Dermis microvascular lymphatic vessel endothelial cell (primary cell): ENCODE data around the gene MYBPHL. TPM values are rescaled to one million over a fixed set of nuclear protein-coding genes. Genes with fewer than 3 reads are reported as not detected.
A peak's percentile ranks its signal among the peaks of the same experiment; 100 is the strongest.

Source experiments
- DNase-seq, 2 donors: peaks; one replicate each; pipeline versions ENCODE4 v3.0.0 to v3.0.0-alpha.2; 2010; ENCODE audit warnings: low read depth in 2 of 2
- total RNA-seq: library from RNA; depleted of rRNA; stranded (reverse); fragments of >200 nt; gene quantifications from 2 replicates; pipeline ENCODE4 v1.2.1, GENCODE V29; 2014

The MYBPHL gene
- total RNA-seq, 1 donor from 2014 or later = not detected

DNA sequence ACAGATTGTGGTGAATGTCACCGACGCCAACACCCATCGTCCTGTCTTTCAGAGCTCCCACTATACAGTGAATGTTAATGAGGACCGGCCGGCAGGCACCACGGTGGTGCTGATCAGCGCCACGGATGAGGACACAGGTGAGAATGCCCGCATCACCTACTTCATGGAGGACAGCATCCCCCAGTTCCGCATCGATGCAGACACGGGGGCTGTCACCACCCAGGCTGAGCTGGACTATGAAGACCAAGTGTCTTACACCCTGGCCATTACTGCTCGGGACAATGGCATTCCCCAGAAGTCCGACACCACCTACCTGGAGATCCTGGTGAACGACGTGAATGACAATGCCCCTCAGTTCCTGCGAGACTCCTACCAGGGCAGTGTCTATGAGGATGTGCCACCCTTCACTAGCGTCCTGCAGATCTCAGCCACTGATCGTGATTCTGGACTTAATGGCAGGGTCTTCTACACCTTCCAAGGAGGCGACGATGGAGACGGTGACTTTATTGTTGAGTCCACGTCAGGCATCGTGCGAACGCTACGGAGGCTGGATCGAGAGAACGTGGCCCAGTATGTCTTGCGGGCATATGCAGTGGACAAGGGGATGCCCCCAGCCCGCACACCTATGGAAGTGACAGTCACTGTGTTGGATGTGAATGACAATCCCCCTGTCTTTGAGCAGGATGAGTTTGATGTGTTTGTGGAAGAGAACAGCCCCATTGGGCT, 54.5 kb downstream of the MYBPHL start:
- DNase-seq = no peak

DNA sequence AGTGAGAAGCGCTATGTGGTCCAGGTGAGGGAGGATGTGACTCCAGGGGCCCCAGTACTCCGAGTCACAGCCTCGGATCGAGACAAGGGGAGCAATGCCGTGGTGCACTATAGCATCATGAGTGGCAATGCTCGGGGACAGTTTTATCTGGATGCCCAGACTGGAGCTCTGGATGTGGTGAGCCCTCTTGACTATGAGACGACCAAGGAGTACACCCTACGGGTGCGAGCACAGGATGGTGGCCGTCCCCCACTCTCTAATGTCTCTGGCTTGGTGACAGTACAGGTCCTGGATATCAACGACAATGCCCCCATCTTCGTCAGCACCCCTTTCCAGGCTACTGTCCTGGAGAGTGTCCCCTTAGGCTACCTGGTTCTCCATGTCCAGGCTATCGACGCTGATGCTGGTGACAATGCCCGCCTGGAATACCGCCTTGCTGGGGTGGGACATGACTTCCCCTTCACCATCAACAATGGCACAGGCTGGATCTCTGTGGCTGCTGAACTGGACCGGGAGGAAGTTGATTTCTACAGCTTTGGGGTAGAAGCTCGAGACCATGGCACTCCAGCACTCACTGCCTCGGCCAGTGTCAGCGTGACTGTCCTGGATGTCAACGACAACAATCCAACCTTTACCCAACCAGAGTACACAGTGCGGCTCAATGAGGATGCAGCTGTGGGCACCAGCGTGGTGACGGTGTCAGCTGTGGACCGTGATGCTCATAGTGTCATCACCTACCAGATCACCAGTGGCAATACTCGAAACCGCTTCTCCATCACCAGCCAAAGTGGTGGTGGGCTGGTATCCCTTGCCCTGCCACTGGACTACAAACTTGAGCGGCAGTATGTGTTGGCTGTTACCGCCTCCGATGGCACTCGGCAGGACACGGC, 55.3 kb downstream of the MYBPHL start:
- DNase-seq = no peak

DNA sequence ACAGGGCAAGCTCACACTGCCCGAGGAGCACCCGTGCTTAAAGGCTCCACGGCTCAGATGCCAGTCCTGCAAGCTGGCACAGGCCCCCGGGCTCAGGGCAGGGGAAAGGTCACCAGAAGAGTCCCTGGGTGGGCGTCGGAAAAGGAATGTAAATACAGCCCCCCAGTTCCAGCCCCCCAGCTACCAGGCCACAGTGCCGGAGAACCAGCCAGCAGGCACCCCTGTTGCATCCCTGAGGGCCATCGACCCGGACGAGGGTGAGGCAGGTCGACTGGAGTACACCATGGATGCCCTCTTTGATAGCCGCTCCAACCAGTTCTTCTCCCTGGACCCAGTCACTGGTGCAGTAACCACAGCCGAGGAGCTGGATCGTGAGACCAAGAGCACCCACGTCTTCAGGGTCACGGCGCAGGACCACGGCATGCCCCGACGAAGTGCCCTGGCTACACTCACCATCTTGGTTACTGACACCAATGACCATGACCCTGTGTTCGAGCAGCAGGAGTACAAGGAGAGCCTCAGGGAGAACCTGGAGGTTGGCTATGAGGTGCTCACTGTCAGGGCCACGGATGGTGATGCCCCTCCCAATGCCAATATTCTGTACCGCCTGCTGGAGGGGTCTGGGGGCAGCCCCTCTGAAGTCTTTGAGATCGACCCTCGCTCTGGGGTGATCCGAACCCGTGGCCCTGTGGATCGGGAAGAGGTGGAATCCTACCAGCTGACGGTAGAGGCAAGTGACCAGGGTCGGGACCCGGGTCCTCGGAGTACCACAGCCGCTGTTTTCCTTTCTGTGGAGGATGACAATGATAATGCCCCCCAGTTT, 56.1 kb downstream of the MYBPHL start:
- no peak for DNase-seq

DNA sequence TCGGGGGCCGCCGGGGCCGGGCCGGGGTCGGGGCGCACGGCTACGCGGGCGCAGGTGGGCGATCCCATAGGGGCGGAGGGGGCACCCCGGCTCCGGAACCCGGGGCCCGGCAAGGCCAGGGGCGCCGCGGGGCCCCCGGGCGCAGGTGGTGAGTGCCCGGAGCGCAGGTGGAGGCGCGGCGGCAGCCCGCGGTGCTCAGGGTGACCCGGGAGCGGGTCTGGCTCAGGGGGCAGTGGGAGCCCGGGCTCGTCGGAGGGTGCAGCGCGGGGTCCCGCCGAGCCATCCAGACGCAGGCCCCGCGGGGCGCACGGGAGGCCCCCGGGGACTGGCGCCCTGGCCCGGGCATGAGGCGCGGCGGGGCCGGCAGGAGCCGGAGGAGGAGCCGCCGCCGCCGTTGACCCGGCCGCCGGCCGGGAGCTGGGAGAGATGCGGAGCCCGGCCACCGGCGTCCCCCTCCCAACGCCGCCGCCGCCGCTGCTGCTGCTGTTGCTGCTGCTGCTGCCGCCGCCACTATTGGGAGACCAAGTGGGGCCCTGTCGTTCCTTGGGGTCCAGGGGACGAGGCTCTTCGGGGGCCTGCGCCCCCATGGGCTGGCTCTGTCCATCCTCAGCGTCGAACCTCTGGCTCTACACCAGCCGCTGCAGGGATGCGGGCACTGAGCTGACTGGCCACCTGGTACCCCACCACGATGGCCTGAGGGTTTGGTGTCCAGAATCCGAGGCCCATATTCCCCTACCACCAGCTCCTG, 57.0 kb downstream of the MYBPHL start:
- DNase-seq = no peak

DNA sequence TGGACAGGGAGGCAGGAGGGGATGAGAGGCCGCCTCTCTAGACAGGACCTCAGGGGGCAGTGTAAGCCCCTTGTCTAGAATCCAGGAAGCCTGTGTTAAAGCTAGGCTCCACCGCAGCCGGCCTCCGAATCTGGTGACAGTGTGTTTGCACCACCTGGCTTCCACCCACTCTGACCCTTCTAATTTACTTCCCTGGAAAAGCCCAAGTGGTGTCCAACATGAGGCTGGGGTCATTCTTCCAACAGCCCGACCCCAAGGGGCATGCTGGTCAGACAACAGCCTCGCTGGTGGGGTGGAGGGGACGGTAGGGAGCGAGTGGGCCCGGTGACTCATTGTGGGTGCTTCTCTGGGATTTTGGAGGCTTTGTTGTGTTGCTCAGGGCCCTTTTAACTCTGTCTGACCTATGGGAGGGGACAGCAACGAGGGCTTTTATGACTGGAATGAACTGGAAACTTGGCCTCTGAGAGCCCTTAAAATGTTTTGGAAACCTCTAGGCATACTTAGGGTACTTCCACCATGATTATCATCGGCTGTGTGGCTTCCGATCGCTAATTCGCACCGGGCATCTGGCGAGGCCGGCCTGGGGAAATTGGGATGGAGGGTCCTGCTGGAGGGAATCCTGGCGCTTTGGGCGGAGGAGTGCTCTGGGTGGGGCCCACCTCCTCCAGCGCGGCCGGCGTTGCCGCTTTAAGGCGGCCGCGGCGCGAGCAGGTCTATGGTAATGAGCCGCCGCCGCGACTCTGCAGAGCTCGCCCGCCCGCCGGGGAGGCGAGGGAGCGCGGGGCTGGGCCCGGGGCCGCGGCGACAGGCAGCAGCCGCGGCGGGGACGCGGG, 57.8 kb downstream of the MYBPHL start, which contains the start of gene CELSR2:
TSS of gene CELSR2 (plus strand) at position 743 of the 833 bp plus-strand sequence. CDS start 541 bp downstream, outside the sequence.
- peak in 1 of 2 donors; percentile 69 for DNase-seq

DNA sequence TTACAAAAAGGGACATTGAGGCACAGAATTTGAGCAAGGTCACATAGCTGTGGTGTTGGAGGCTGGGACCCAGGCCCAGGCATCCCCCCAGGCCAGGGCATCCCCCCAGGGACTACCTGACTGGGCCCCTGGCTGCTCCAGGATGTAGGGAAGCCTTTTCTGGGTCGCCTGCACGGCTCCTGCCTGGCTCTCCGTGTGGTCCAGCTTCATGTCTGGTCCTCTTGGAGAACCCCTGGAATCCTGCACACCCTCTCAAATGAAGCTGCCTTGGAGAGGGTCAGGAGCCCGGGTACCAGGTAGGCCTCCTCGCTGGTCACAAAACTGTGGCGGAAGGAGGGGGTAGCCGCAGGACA, 58.4 kb downstream of the MYBPHL start:
- no peak for DNase-seq

DNA sequence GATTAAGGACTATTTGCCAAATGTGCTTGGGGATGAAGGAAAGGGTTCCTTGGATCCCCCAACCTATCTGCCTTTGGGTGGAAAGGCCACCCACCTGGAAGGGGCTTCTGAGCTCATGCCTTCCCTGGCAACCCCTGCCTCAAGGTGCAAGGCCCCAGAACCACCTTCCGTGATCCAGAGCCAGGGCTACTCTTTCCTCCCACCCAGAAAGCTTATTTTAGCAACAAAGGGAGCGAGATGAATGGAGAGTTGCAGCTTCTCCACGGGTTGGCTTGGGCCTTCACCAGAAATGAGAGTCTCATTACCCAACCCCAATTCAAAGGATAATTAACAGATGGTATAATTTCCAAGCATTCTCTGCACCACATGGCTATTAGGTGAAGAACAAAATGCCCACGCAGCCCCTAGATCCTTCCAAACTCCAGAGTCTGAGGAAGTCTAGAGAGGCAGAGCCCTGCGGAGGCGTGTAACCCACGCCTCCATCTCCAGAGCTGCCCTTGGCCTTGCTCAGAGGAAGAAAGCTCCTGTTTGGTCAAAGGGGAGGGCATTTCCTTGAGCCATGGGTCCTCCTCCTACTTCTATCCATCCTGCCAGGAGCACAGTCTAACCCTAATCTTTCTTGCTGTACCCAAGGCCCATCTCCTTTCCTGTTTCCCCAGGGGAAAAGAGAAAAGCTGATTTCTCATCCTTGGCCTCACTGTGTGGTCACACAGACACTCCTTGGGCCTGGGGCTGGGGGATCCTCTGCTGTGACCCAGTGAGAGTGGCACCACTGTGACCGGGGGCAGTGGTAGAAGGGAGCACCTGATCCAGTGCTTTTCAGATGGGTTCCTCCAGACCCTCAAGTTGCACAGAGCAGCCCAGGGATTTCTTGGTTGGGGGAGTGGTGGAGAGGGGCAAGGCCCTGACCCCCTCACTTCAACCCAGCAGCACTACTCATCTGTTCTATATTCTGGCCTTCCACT, 59.1 kb downstream of the MYBPHL start:
- no peak for DNase-seq

DNA sequence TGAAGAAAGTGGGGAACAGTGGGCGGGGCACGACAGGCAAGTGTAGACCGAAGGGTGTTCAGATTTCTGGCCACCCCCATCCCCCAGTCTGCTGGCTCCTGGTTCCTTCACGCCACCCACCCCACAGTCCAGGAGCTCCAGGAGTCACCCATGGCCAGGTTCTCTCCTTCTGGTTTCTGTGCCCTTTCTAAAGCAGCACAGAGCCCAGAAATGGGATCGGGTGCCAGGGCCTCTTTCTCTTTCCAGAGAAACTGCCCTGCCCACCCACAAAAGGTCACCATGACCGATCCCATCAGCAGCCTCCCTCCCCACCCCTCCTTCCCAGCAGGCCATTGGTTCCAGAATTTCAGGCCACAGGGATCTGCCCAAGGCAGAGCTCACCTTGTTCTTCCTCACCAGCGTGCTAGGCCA, 60.7 kb downstream of the MYBPHL start:
- no peak for DNase-seq

DNA sequence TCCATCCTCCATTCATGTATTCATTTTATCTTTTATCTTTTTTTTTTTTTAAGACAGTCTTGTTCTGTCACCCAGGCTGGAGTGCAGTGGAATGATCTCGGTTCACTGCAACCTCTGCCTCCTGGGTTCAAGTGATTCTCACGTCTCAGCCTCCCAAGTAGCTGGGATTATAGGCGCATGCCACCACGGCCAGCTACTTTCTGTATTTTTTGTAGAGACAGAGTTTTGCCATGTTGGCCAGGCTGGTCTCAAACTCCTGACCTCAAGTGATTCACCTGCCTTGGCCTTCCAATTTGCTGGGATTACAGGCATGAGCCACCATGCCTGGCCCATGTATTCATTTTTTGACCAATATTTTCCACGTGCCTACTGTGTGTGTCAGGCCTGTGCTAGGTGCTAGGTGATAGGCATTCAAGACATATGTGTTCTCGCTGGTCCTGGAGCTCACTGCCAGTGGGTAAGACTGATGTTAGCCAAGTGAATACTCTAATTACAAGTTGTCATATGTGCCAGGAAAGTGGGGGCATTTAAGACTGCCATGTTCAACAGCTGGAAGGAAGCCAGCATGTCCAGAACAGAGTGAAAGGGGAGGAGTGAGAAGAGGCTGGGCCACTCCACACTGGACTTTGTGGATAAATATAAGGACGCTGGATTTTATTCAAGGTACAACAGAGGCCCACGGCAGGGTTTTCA, 62.8 kb downstream of the MYBPHL start:
- DNase-seq = no peak

DNA sequence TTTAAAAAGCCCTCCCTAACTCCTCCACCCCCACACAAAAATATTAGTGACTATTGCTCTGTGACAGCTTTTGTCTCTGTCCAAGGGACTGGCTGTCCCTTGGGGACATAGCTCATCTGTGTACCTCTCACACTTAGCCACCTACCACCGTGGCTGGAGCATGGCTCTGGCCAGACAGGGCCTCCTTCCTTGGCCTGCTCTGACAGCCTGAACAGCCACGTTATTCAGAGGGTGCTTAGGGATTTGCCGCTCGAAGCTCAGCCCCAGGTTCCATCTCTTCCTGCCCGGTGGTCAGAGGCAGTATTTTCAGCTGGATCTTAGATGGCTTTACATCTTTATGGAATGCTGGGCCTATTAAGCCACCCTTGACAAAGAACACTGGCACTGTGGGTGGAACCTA, 63.6 kb downstream of the MYBPHL start:
- DNase-seq = no peak

DNA sequence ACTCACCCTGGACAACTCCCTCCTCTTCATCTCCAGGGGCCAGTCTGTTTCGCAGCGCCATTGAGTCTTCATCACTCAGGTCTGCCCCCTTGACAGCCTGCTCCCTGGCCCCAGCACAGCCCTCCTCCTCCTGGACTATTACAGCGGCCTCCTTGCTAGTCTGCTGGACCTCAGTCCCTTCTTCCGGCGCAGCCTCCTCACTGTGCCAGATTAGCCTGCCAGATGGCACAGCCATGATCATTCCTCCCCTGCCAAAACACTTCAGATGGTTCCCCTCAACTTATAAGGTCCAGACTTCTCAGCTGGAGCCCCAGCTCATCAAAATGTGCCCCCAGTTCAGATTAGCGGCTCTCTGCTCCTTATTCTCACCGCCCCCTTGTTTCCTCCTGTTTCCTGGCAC, 64.4 kb downstream of the MYBPHL start:
- DNase-seq = no peak

Other genes starting within 250 kb of the MYBPHL start
- 45.8 and 64.2 TPM in 2 replicates for gene TAF13, start 231.0 kb downstream of the MYBPHL start, total RNA-seq
- 16.4 and 25.8 TPM in 2 replicates for gene TMEM167B, start 216.2 kb downstream of the MYBPHL start, total RNA-seq
- gene ELAPOR1, start 192.9 kb downstream of the MYBPHL start, total RNA-seq = 0.13 and 0.26 TPM in 2 replicates
- gene SARS1, start 93.1 kb downstream of the MYBPHL start, total RNA-seq = 130 and 136 TPM in 2 replicates
- gene CELSR2, start 57.5 kb downstream of the MYBPHL start, total RNA-seq = 0.51 and 0.89 TPM in 2 replicates
- 1.8 and 4.5 TPM in 2 replicates for gene PSRC1, start 23.9 kb downstream of the MYBPHL start, total RNA-seq
- 9.4 and 14.5 TPM in 2 replicates for gene SORT1, start 90.9 kb upstream of the MYBPHL start, total RNA-seq
- gene PSMA5, start 119.4 kb upstream of the MYBPHL start, total RNA-seq = 46.7 and 49.7 TPM in 2 replicates
- under 0.01 TPM in 1 of 2 replicates, not detected in the other for gene SYPL2, start 159.5 kb upstream of the MYBPHL start, total RNA-seq
- gene ATXN7L2, start 176.9 kb upstream of the MYBPHL start, total RNA-seq = 0.90 and 1.3 TPM in 2 replicates
- 3.1 and 4.6 TPM in 2 replicates for gene CYB561D1, start 187.1 kb upstream of the MYBPHL start, total RNA-seq
- 0.64 and 1.0 TPM in 2 replicates for gene AMIGO1, start 202.7 kb upstream of the MYBPHL start, total RNA-seq
- 0.13 TPM in 1 of 2 replicates, not detected in the other for gene GPR61, start 232.9 kb upstream of the MYBPHL start, total RNA-seq
- gene GNAI3, start 241.6 kb upstream of the MYBPHL start, total RNA-seq = 11.4 and 14.9 TPM in 2 replicates